GM23338 (cell line): ENCODE data around the gene CNTN5. TPM values are rescaled to one million over a fixed set of nuclear protein-coding genes. Genes with fewer than 3 reads are reported as not detected.

Experiments used
- ATAC-seq: fragments of 200-7000 bp; cut with Tn5 transposase; 3 replicates; pipeline ENCODE4 v1.9.1; 2020
- DNase-seq: peaks from one replicate; pipeline ENCODE4 v3.0.0-alpha.2; 2015; ENCODE audit warnings: low spot score
- H2AFZ ChIP-seq: fragments of 200-600 bp; sonication (generic); 2 replicates; pipeline ENCODE4 v1.8.0; 2016; ENCODE audit warnings: antibody characterized with exemption, mild to moderate bottlenecking, moderate library complexity
- H3F3A ChIP-seq: fragments of 200-600 bp; sonication (generic); replicated peaks from 2 replicates; pipeline ENCODE4 v1.8.0; 2017; ENCODE audit warnings: antibody characterized with exemption, mixed run types, low read depth
- H3K27ac ChIP-seq: fragments of 200-600 bp; sonication (generic); 2 replicates; pipeline ENCODE4 v1.6.1; 2016; ENCODE audit warnings: low read depth
- H3K27me3 ChIP-seq: fragments of 200-600 bp; sonication (generic); 2 replicates; pipeline ENCODE4 v1.8.0; 2016; ENCODE audit warnings: mild to moderate bottlenecking, mixed run types, moderate library complexity; ENCODE audit not compliant: insufficient read depth
- H3K36me3 ChIP-seq: fragments of 200-600 bp; sonication (generic); 2 replicates; pipeline ENCODE4 v1.8.0; 2016; ENCODE audit warnings: mild to moderate bottlenecking; ENCODE audit not compliant: insufficient read depth
- H3K4me1 ChIP-seq: fragments of 200-600 bp; sonication (generic); 2 replicates; pipeline ENCODE4 v1.8.0; 2016; ENCODE audit warnings: mild to moderate bottlenecking, moderate library complexity; ENCODE audit not compliant: insufficient read depth
- H3K4me2 ChIP-seq: fragments of 200-600 bp; sonication (generic); 2 replicates; pipeline ENCODE4 v1.7.1; 2017; ENCODE audit warnings: mixed run types
- H3K4me3 ChIP-seq: fragments of 200-600 bp; sonication (generic); 2 replicates; pipeline ENCODE4 v1.6.1; 2016; ENCODE audit warnings: mixed run types
- H3K79me2 ChIP-seq: fragments of 200-600 bp; sonication (generic); replicated peaks from 2 replicates; pipeline ENCODE4 v1.8.0; 2017; ENCODE audit warnings: mild to moderate bottlenecking; ENCODE audit not compliant: insufficient read depth
- H3K9me2 ChIP-seq: fragments of 200-600 bp; sonication (generic); 2 replicates; pipeline ENCODE4 v1.8.0; 2017; ENCODE audit not compliant: insufficient read depth
- H4K20me1 ChIP-seq: fragments of 200-600 bp; sonication (generic); replicated peaks from 2 replicates; pipeline ENCODE4 v1.8.0; 2017; ENCODE audit warnings: mild to moderate bottlenecking; ENCODE audit not compliant: insufficient read depth
- H3K27ac Mint-ChIP-seq: 2 replicates; pipeline ENCODE4 v1.8.0; 2020; ENCODE audit warnings: inconsistent platforms, mild to moderate bottlenecking, moderate library complexity, mixed read lengths
- H3K27me3 Mint-ChIP-seq: 3 replicates; pipeline ENCODE4 v1.8.0; 2022; ENCODE audit warnings: low read depth, mild to moderate bottlenecking, moderate library complexity, mixed read lengths, inconsistent platforms; ENCODE audit not compliant: insufficient read depth, poor library complexity
- H3K36me3 Mint-ChIP-seq: 3 replicates; pipeline ENCODE4 v1.8.0; 2021; ENCODE audit warnings: low read depth, mild to moderate bottlenecking, inconsistent platforms, moderate library complexity, mixed read lengths
- H3K4me1 Mint-ChIP-seq: 3 replicates; pipeline ENCODE4 v1.8.0; 2020; ENCODE audit warnings: mild to moderate bottlenecking, inconsistent platforms, mixed read lengths
- H3K4me3 Mint-ChIP-seq: 3 replicates; pipeline ENCODE4 v1.8.0; 2021; ENCODE audit warnings: moderate library complexity, mild to moderate bottlenecking, inconsistent platforms, mixed read lengths
- H3K9me3 Mint-ChIP-seq: 3 replicates; pipeline ENCODE4 v1.8.0; 2020; ENCODE audit warnings: moderate library complexity, mild to moderate bottlenecking, inconsistent platforms, mixed read lengths
- EZH2 ChIP-seq: fragments of 200-600 bp; sonication (generic); IDR thresholded peaks from one replicate; pipeline ENCODE4 v1.8.0; 2017; ENCODE audit warnings: antibody characterized with exemption, mild to moderate bottlenecking, low read depth; ENCODE audit not compliant: unreplicated experiment
- EZH2phosphoT487 ChIP-seq: fragments of 200-600 bp; sonication (generic); IDR thresholded peaks from one replicate; pipeline ENCODE4 v1.8.1; 2018; ENCODE audit warnings: antibody characterized with exemption; ENCODE audit not compliant: unreplicated experiment
- JUNB ChIP-seq: IDR thresholded peaks from one replicate; pipeline ENCODE4 v1.6.1; 2016; ENCODE audit warnings: antibody characterized with exemption; ENCODE audit not compliant: unreplicated experiment
- POLR2AphosphoS5 ChIP-seq: IDR thresholded peaks from 2 replicates; pipeline ENCODE4 v1.6.1; 2016; ENCODE audit warnings: antibody characterized with exemption, low read depth
- STAT1 ChIP-seq: IDR thresholded peaks from one replicate; pipeline ENCODE4 v1.6.1; 2016; ENCODE audit warnings: antibody characterized with exemption; ENCODE audit not compliant: unreplicated experiment
- ZNF114 ChIP-seq: fragments of 250-450 bp; sonication (Bioruptor Pico); IDR thresholded peaks from 2 replicates; pipeline ENCODE4 v1.5.0; 2020; ENCODE audit warnings: mild to moderate bottlenecking, moderate library complexity
- polyA plus RNA-seq: library from polyadenylated mRNA; unstranded; fragments of >200 nt; fragmentation: Nextera tagmentation; extraction: Ambion mirVana; gene quantifications from 2 replicates; pipeline ENCODE4 v1.2.1, GENCODE V29; 2016
- total RNA-seq: library from RNA; depleted of rRNA; stranded (reverse); fragments of >200 nt; shearing (Covaris generic); gene quantifications from 2 replicates; pipeline ENCODE4 v1.2.3, GENCODE V29; 2014
- TF ChIP-seq, protein P1 (sequence below): fragments of 250-450 bp; sonication (Bioruptor Pico); IDR thresholded peaks from 2 replicates; pipeline ENCODE4 v1.5.0; 2020; ENCODE audit warnings: mild to moderate bottlenecking, moderate library complexity
- TF ChIP-seq, protein P2 (sequence below): IDR thresholded peaks from 2 replicates; pipeline ENCODE4 v1.6.1; 2016; ENCODE audit warnings: antibody characterized with exemption

CNTN5 gene
- total and polyA plus RNA-seq, 2 experiments from 2014 or later, result not detected

DNA sequence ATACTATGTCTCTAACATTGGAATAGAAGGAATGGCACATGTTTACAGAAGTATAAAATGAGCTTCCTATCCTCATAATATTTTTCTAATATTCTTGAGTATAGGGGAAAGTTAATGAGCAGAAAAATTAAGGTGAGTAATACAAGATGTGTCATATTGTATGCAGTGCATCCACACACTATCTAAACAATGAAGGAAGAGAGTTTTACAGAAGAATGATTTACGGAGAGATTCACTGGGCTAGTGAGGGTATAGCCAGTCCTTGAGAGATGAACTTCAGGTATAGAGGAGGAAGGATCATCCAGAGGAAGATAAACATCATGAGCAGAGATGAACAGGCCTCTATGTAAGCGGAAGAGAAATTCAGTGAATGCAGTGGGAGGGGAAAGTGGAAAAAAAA is 569.0 kb downstream of the CNTN5 start (continued):
- TF ChIP-seq, protein P1, sequence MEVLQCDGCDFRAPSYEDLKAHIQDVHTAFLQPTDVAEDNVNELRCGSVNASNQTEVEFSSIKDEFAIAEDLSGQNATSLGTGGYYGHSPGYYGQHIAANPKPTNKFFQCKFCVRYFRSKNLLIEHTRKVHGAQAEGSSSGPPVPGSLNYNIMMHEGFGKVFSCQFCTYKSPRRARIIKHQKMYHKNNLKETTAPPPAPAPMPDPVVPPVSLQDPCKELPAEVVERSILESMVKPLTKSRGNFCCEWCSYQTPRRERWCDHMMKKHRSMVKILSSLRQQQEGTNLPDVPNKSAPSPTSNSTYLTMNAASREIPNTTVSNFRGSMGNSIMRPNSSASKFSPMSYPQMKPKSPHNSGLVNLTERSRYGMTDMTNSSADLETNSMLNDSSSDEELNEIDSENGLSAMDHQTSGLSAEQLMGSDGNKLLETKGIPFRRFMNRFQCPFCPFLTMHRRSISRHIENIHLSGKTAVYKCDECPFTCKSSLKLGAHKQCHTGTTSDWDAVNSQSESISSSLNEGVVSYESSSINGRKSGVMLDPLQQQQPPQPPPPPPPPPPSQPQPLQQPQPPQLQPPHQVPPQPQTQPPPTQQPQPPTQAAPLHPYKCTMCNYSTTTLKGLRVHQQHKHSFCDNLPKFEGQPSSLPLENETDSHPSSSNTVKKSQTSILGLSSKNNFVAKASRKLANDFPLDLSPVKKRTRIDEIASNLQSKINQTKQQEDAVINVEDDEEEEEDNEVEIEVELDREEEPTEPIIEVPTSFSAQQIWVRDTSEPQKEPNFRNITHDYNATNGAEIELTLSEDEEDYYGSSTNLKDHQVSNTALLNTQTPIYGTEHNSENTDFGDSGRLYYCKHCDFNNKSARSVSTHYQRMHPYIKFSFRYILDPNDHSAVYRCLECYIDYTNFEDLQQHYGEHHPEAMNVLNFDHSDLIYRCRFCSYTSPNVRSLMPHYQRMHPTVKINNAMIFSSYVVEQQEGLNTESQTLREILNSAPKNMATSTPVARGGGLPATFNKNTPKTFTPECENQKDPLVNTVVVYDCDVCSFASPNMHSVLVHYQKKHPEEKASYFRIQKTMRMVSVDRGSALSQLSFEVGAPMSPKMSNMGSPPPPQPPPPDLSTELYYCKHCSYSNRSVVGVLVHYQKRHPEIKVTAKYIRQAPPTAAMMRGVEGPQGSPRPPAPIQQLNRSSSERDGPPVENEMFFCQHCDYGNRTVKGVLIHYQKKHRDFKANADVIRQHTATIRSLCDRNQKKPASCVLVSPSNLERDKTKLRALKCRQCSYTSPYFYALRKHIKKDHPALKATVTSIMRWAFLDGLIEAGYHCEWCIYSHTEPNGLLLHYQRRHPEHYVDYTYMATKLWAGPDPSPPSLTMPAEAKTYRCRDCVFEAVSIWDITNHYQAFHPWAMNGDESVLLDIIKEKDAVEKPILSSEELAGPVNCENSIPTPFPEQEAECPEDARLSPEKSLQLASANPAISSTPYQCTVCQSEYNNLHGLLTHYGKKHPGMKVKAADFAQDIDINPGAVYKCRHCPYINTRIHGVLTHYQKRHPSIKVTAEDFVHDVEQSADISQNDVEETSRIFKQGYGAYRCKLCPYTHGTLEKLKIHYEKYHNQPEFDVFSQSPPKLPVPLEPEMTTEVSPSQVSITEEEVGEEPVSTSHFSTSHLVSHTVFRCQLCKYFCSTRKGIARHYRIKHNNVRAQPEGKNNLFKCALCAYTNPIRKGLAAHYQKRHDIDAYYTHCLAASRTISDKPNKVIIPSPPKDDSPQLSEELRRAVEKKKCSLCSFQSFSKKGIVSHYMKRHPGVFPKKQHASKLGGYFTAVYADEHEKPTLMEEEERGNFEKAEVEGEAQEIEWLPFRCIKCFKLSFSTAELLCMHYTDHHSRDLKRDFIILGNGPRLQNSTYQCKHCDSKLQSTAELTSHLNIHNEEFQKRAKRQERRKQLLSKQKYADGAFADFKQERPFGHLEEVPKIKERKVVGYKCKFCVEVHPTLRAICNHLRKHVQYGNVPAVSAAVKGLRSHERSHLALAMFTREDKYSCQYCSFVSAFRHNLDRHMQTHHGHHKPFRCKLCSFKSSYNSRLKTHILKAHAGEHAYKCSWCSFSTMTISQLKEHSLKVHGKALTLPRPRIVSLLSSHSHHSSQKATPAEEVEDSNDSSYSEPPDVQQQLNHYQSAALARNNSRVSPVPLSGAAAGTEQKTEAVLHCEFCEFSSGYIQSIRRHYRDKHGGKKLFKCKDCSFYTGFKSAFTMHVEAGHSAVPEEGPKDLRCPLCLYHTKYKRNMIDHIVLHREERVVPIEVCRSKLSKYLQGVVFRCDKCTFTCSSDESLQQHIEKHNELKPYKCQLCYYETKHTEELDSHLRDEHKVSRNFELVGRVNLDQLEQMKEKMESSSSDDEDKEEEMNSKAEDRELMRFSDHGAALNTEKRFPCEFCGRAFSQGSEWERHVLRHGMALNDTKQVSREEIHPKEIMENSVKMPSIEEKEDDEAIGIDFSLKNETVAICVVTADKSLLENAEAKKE (CRISPR knock-in tag), result no peak

DNA sequence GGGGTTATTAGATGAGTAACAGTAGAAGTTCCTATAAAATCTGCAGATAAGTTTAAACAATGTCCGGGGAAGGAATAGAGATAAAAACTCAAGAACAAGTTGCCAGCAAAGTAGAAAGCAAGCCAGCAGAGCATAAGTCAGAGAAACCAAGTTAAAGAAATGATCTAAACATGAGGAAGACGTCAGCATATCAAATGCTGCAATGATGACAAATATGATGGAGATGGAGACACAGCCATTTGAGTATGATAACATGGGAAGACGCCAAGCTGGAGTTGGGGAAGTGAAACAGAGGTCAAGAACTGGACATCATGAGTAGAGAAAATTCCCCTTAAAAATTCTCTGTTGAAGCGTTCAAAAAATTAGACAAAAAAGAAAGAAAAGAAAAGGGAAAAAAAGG is 571.5 kb downstream of the CNTN5 start:
- Mint-ChIP-seq H3K4me3 (no peak overlapping the region), H3K9me3 (no peaks in the 10 kb centered on the region), H3K4me1 (no peaks in the 10 kb centered on the region), H3K36me3 (no peaks in the 10 kb centered on the region), H3K27ac (no peak overlapping the region), H3K27me3 (no peaks in the 10 kb centered on the region)
- Histone ChIP-seq H3K4me1 (no peaks in the 10 kb centered on the region), H3K9me2 (no peaks in the 10 kb centered on the region), H3K79me2 (no peaks in the 10 kb centered on the region), H3F3A (no peaks in the 10 kb centered on the region), H2AFZ (no peak overlapping the region), H4K20me1 (no peaks in the 10 kb centered on the region), H3K27ac (no peak overlapping the region), H3K4me3 (no peak overlapping the region), H3K36me3 (no peaks in the 10 kb centered on the region), H3K4me2 (no peak overlapping the region), H3K27me3 (no peaks in the 10 kb centered on the region)
- no peak for ATAC-seq
- no peak for DNase-seq
- TF ChIP-seq STAT1 (no peak), ZNF114 (CRISPR knock-in tag) (no peak), JUNB (no peak), POLR2AphosphoS5 (no peak), EZH2 (no peak), EZH2phosphoT487 (no peak)
- TF ChIP-seq, protein P2, sequence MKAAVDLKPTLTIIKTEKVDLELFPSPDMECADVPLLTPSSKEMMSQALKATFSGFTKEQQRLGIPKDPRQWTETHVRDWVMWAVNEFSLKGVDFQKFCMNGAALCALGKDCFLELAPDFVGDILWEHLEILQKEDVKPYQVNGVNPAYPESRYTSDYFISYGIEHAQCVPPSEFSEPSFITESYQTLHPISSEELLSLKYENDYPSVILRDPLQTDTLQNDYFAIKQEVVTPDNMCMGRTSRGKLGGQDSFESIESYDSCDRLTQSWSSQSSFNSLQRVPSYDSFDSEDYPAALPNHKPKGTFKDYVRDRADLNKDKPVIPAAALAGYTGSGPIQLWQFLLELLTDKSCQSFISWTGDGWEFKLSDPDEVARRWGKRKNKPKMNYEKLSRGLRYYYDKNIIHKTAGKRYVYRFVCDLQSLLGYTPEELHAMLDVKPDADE, result no peak
